ENCODE results near the gene NRG2.

DNA sequence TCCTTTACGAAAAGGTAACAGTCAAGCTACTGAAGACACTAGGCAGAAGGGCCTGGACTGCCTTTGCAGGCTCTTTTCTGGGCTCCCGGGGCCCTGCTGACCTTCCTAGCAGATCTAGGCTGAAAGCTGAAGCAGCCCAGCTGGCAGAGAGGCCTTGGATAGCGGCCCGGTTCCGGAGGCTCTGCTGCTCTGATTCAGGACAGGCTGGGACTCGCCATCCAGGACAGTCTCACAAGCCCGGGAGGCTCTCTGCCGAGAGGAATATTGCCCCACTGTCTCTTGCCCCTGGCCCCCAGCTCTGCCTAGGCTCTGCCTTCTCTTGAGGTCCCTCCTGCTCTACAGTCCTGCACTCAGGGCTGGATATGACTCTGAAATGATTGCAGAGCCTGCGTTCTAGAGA is 179.7 kb downstream of the NRG2 start:
- TF ChIP-seq, protein P1, sequence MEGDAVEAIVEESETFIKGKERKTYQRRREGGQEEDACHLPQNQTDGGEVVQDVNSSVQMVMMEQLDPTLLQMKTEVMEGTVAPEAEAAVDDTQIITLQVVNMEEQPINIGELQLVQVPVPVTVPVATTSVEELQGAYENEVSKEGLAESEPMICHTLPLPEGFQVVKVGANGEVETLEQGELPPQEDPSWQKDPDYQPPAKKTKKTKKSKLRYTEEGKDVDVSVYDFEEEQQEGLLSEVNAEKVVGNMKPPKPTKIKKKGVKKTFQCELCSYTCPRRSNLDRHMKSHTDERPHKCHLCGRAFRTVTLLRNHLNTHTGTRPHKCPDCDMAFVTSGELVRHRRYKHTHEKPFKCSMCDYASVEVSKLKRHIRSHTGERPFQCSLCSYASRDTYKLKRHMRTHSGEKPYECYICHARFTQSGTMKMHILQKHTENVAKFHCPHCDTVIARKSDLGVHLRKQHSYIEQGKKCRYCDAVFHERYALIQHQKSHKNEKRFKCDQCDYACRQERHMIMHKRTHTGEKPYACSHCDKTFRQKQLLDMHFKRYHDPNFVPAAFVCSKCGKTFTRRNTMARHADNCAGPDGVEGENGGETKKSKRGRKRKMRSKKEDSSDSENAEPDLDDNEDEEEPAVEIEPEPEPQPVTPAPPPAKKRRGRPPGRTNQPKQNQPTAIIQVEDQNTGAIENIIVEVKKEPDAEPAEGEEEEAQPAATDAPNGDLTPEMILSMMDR (IDR thresholded peaks at IDR 0.05; ENCODE audit: low read depth, low read length, poor library complexity, severe bottlenecking), result no peak
- no peak for TF ChIP-seq EZH2phosphoT487 (IDR thresholded peaks at IDR 0.05; ENCODE audit: borderline replicate concordance, low read length)
